Measurements from ENCODE around the gene OARD1.

The OARD1 gene

DNA sequence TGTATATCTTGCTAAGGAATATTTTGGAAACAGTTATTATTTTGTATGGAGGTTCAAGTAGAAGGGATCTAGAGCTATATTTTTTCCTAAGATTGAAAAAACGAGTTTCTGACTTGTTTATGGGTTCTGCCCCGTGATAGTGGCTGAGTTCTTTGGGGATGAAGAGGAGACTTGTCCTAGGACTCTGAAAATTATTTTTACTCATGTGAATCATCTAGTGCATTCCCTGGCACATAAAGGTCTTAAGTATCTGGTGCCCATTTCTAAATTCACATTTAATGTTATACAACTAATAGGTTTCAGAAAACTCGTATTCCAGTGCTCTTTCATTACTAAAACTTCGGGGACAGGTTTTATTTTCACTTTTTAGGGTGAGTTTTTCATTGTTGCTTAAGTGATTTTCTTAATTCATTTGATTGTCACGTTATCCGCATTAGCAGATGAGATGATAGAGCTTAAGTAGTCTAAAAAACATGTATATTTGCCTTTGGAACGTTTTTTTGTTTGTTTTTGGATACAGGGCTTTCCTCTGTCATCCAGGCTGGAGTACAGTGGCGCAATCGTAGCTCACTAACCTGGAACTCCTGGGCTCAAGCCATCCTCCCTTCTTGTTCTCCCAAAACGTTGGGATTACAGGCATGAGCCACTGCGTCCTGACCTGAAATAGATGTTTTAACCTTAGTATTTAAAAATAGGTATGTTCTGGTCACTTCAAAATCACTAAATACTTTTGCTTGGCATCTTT, 2.7 kb upstream of the OARD1 start:
- no peak for DNase-seq

DNA sequence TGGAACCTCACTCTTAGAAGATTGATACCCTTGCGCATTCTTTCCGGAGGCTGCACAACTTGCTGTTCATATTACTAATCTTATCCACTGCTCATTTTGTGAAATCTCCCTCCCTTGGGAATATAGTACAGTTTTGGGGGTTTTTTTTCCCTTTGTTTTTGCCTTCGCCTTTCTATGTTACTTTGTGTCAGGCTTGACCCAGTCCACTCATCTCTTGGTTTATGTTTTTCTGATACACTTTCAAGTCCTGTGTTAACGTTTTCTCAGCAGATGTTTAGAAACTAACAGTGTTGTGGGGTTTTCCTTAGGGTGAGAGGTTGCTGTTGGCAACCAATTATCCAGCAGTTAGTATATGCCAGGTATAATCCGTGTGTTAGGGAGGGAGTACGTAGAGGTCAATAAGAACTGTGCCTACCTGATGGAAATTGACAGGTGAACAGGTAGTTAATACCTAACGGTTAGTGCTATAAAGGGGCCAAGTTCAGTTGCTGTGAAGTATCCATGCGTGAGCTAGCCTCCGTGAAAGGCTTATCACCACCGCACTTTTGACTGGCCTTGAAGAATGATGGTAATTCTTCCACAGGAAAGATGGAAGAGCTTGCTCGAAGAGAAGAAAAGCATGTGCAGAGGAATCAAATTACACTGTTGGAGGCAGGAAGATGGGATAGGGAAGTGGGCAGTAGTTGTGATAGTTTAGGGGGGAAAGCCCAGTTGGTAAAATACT, 2.0 kb upstream of the OARD1 start:
- no peak for DNase-seq

DNA sequence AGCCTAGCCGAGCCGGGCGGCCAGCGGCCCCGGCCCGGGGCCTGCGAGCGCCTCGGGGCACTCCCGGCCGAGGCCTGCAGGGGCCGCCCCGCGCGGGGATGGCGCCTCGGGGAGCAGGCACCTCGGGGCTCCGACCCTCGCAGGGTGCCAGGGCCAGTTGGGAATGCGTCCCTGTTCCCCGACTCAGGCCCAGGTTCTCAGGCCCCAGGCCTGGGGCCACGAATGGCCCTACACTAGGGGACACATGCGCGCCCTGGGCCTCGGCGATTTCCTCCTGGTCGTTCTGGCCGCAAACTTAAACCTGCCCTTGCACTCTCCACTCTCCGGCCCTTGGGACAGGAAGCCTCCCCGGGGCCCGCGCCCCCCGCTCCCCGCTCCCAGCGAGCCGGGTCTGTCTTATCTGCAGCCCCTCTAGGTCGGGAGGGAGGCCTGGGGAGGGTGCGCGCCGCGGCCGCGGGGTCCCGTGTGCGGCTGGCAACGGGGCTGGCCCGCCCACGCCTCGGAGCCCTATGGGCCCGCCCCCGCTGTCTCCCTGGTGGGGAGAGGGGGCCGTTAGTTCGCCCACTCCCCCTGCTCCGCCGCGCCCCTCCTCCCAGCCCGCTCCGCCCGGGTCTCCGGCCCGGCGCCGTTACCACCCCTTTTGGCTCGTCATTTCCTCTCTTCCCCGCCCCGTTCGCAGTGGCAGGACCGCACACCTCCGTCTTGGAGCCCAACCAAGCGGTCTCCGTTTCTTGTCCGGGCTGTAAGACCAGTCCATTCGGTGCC, 1.2 kb upstream of the OARD1 start:
- peak; percentile 5 for DNase-seq

DNA sequence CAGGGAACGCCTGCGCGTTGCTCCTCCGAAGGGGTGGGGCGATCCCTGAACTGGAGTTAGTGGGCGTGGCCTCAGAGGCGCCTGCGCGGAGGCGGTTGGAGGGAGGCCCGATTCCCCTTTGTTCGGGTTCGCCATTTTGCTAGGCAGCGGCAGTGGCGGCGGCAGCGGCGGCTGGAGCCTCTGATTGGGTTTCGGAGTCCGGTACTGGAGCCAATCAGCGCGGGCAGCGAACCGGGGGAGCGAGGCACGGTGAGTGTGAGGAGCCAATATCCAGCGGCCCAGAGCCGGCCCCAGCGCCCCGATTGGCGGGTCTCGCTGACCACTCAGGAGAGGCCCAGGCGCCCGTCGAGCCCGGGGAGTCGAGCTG, 663 bp upstream of the OARD1 start, which contains the start of gene NFYA:
Gene NFYA (plus strand): TSS at position 139 of the 367 bp plus-strand sequence. CDS start 6,116 bp downstream, outside the sequence.
- DNase-seq, result no peak

DNA sequence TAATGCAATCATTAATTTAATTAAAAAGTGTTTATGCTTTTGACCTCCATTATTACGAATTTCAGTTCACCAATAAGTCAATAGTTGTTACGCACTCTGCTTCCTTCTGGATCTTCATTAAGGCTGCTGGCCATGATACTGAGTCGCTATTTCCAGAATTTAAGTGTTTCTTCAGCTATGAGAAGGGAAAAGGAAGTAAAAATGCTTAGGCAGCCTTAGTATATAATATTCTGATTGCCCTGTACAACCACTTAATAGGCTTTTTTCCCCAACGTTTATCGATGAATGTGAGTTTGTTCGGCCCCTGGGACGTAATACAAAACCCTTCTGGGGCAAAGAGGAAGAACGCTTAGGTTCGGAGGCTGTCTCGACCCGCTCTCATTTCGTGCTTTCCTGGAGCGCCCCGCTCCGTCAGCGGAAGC, 644 bp downstream of the OARD1 start:
- DNase-seq, result no peak

DNA sequence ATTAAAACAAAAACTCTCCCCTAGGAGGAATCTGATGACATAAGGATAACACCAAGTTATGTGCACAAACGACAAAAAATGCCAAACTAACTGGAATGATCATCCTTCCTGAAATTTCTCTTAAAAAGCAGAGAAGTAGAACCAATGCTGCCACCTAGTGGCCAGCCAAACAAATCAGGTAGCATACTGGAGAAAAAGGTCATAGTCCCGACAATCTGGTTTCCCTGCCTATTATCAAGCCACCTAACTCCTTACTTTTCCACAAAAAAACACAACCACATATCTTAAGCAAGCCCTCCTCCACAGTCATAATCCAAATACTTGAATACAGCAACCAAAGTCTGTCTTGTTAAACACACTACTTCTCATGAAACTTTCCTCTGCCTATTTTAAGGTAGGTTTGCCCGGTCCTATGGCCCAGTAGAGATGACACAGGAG, 5.3 kb downstream of the OARD1 start:
- peak; percentile 9 for DNase-seq

DNA sequence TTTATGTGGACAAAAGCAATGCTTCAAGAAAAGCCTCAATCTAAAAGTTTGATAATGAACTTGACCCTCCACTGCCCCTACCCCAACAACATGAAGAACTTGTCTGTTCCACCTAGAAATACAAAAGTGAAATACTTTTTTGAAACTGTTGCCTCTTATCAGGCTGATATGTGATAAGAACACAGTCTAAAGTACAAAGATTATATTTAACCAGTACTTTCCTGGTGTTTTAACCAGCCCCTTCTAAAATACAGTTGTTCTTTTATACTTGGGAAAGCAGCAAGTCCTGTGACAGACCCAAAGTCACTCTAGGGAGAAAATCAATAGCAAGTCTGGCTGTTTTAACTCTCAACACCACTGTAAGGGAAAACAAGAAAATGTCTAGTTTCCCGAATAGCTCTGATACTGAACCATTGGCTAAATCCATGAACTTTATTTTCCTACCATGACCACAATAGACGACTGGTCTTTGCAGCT, 6.6 kb downstream of the OARD1 start:
- no peak for DNase-seq

DNA sequence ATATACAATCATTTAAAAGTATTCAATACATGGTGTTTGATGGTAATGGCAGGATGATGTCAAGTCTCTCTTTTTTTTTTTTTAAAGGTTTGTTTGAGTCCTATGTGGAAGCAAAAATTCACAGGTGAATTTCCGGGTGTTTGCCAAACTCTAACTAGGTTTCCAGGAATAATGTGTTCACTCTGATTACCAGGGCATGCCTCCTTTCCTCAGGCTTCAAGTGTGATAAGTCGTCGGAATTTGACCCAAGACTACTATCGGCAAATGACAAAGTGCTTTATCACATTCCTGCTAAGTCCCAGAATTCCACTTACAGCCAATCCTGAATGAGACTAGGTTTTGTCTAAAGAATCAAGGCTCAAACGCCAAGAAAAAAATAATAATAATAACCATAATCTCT, 7.3 kb downstream of the OARD1 start:
- no peak for DNase-seq

DNA sequence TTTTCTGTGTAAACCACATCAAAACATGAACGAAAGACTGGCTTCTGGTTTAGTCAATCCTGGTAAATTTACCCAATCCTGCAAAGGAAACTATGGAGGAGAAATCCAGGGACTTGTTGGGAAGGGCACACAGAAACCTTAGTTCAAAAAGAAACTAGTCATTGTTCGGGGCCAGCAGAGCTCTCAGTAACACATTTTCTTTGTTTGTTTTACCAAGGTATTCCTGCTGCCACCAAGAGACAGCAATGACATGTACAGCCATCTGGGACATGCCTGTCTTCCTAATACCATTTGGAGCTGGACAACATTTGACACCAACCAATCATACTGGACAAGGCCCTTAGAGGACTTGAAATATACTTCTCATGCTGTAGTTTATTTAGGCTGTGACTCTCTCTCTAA, 8.3 kb downstream of the OARD1 start:
- no peak for DNase-seq

DNA sequence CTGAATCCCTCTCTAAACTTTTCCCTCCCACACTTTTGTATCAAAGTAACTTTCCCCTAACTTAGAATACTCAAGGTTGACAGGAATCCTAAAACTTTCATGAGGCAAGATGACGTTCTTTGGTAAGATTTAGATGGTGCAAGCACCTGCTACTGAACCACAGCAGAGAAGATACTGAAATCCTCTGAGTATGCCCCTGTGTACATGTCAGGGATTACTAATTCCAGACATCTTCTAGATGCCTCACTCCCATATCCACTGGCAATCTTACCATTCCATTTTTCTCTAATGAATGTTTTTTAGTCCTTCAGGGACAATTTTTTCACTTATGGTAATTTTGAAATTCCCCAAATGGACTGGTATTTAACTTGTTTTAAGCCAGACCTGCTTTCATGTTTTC, 10.1 kb downstream of the OARD1 start:
- no peak for DNase-seq

DNA sequence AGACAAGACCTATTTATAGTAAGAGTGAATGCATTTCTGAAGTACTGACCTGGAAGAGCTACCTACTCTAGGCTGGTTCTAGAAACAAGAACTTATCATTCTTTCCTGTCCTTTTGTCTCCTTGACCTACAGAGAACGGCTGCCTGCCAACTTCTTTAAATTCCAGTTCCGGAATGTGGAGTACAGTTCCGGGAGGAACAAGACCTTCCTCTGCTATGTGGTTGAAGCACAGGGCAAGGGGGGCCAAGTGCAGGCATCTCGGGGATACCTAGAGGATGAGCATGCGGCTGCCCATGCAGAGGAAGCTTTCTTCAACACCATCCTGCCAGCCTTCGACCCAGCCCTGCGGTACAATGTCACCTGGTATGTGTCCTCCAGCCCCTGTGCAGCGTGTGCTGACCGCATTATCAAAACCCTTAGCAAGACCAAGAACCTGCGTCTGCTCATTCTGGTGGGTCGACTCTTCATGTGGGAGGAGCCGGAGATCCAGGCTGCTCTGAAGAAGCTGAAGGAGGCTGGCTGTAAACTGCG, 10.9 kb downstream of the OARD1 start:
- DNase-seq, result no peak

DNA sequence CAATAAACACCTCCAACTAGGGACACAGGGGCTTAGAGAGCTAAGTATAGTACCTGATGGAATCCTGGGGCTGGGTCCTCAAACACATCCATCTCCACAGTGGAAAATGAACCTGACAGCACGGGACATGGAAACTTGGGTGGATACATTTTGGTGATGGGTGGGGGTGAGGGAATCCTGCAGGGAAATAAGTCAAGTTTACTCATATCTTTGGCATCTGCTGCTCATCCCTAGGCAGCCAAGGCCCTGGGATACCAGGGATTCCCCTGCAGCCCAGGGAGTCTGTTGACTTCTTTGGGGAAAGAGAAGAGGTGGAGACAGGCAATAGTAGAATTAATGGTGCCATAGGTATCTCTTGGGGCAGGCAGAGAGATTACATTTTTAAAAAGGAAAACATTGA, 12.6 kb downstream of the OARD1 start:
- no peak for DNase-seq

DNA sequence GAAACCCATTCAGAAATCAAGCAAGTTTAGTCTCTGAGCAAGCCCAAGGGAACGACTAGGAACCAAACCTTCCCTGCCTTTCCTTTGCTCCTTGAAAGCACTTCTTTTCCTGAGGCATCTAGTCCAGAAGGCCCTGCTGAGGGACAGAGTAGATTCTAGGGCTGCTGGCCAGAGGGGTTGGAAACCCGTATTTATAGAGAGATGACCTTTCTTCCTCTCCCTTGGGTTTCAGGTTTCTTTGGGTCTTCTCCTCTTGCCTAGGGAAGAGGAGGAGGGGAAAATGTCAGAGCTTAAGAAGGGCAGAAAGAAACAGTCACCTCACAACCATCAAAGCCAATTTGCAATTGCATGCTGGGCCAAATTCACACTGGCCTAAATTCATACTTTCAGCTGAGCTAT, 13.4 kb downstream of the OARD1 start:
- no peak for DNase-seq

DNA sequence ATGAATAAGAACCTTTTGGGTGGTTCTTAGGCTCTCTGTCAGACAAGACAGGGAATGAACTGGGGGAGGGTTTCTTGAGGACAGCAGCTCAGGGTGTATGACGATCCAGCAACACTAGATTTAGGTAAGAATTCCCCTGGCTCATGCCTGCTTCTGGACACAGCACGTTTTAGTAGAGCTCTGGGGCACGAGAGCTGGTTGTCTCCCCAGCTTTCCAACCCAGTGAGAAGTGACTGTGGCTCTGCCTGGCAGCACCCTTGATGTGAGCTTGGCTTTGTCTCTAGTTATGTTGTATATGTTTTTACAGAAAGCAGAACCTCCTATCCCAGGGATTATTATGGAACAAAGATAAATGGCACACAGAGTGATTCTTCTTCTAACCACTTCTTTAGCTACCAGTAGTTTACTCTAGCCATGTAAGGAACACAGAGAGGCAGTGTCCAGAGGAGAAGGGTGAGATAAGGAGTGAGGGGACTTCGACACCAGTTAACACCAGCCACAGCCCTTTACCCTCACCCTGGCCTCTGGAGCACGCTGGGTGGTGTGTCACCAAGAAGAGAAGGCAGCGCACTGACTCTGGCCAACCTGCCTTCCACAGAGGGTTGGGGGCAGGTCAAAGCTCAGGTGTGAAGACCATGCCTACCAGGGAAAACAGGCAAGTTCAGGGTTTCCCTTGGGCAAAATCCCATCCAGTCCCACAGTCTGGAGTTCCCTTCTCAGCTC, 15.2 kb downstream of the OARD1 start:
- DNase-seq, result no peak

DNA sequence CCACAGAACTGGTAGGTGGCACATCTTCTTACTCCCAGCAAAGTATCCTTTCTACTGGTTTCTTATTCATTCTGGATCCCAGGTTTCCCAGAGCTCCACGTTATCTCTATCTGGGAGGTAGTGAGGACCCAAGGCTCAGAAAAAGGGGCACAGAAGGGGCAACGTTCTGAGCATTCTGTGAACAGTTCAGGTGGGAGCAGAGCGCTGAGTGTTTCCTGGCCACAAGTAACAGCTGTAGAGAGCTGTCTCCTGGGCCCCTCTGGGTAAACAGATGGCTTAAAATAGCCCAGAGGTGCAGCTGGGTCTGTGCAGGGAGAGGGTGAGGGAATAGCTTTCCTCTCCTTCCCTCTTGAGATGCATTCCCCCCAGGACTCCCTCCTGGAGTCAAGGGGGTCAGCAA, 17.0 kb downstream of the OARD1 start:
- DNase-seq, result no peak

DNA sequence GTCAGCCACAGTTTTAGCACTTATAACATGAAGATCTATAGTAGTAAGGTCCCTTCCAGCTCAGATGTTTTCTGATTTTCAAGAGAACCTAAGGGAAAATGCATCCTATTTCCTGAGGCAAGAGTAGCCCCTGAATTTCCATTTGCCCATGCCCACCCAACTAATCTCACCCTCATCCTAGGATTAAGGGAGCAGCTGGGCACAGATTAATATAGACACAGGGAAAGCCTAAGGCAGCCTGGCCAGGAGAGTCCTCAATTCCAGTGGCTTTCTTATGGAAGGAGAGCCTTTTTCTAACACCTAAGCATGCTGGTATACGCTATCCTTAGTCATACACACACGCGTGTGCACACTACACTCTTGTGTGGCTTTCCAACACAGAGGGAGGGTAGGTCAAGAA, 17.6 kb downstream of the OARD1 start:
- no peak for DNase-seq

DNA sequence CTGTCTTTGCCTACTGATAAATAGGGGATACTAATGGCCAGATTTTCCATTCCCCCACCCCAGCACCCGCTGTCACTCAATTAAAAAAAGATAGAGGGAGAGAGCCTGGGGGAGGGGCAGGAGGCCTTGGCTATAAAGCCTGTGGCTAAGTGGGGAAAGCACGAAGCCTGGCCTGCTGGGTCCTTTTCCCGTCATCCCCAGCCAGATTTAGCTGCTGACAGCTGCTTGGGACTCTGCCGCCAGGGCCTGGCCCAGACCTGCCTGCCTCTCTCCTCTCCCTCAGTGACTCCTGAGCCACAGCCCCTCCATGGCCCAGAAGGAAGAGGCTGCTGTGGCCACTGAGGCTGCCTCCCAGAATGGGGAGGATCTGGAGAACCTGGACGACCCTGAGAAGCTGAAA, 19.1 kb downstream of the OARD1 start, which contains the start of gene APOBEC2:
Gene APOBEC2 (plus strand): TSS at position 162 of the 400 bp plus-strand sequence. CDS start 146 bp downstream, at position 308.
- no peak for DNase-seq

DNA sequence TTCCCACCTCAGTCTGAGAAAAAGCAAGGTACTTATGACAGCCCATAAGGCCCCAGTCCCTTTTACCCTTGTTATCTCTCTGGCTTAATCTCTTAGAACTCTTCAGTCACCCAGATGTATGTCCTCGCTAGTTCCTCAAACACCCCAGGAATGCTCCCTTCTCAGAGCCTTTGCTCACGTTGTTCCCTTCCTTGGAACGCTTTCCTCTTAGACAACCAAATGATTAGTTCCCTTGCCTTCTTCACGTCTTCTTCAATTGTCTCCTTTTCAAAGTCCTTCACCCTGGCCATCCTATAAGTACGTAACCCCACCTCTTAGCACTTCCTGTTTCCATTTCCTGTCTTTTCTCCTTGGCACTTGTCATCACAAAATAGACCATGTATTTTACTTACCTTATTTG, 20.3 kb downstream of the OARD1 start:
- DNase-seq, result no peak

DNA sequence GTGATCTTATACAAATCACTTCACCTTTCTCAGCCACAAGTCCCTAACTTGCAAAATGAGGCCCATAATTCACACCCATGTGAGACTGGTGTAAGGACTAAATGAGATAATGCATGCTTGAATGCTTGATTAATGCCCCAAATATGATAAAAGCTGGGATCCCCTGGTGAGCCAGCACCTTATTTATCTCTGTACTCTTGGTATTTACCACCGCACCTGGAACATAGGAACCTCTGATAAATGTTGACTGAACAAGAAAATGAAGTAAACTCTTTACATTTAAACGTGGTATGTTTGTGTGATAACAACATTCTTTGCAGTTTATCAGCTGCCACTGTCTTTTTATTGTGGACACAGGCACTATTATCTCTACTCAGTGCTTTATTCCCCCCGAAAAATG, 21.6 kb downstream of the OARD1 start:
- no peak for DNase-seq

DNA sequence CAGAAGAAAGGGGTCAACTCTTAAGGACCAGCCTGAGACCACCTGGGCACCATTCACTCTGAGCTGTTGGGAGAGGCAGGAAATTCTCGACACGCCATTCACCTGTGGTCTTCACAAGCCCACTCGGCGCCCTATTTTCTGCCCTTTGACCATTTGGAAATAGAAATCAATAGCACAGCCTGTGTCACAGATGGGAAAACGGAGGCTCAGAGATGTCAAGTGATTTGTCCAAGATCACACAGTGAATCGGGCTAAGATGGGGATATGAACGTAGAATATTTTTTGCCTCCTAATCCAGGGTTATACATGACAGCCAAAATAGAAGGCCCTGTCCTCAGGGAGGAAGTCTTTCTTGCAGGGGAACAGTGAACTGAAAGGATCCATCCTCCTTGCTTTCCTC, 22.2 kb downstream of the OARD1 start:
- no peak for DNase-seq

DNA sequence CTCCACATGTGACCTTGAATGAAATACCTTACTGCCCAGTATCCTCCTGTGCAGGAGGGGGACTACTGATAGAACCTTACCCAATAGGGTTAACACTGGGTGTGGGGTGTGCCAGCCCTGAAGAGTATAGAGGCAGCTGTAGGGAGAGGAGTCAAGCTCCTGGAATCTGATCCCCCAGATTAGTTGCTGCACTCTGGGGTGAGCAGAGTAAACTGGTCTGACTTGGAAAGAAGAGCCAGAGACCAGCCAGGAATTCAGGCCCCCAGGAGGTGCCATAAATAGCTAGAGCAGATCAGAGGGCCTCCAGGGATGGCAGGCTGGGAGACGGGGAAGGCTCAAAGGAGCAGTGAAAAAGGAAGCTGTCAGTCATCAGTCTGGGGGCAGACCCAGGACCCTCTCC, 22.6 kb downstream of the OARD1 start:
- no peak for DNase-seq
